GM18867 (cell line): Measurements from ENCODE around the gene FAM177A1.
"Not testable (repeated sequence)": the region's sequence is repeated elsewhere in the genome, so short reads cannot be mapped to it uniquely, and the experiment has no call there.

Experiments used
- ATAC-seq: cut with Tn5 transposase; IDR thresholded peaks from one replicate; pipeline ENCODE4 v1.9.1; 2021; ENCODE audit warnings: mild to moderate bottlenecking, moderate library complexity; ENCODE audit not compliant: unreplicated experiment

Gene FAM177A1

GRCh38 chr14:35061113-35061791 is 15.2 kb downstream of the FAM177A1 start:
- not testable (repeated sequence) for ATAC-seq

GRCh38 chr14:35065731-35066130 is 19.7 kb downstream of the FAM177A1 start:
- not testable (repeated sequence) for ATAC-seq

GRCh38 chr14:35068238-35069012 is 22.4 kb downstream of the FAM177A1 start:
- no peak for ATAC-seq

- no peak for ATAC-seq
These were observed 26.2 kb downstream of the FAM177A1 start for GRCh38 chr14:35072226-35072625.

GRCh38 chr14:35073486-35073885 is 27.4 kb downstream of the FAM177A1 start:
- ATAC-seq: no peak

GRCh38 chr14:35078082-35078481 is 32.0 kb downstream of the FAM177A1 start:
- no peak for ATAC-seq

GRCh38 chr14:35079742-35080141 is 33.7 kb downstream of the FAM177A1 start:
- ATAC-seq: no peak

- no peak for ATAC-seq
These were observed 37.6 kb downstream of the FAM177A1 start for GRCh38 chr14:35083530-35084150.

GRCh38 chr14:35085441-35085840 is 39.4 kb downstream of the FAM177A1 start:
- ATAC-seq: no peak

- ATAC-seq: no peak
These were observed 42.4 kb downstream of the FAM177A1 start for GRCh38 chr14:35088514-35088913.

- ATAC-seq: not testable (repeated sequence)
These were observed 48.6 kb downstream of the FAM177A1 start for GRCh38 chr14:35094645-35095044.

- ATAC-seq: no peak
These were observed 61.8 kb downstream of the FAM177A1 start for GRCh38 chr14:35107866-35108265.

- ATAC-seq: no peak
These were observed 66.6 kb downstream of the FAM177A1 start for GRCh38 chr14:35112641-35113040.

GRCh38 chr14:35113308-35113950 is 67.4 kb downstream of the FAM177A1 start:
- ATAC-seq: no peak

- no peak for ATAC-seq
These were observed 68.0 kb downstream of the FAM177A1 start for GRCh38 chr14:35114036-35114435.

GRCh38 chr14:35116242-35116641 is 70.2 kb downstream of the FAM177A1 start:
- no peak for ATAC-seq

GRCh38 chr14:35117112-35117511 is 71.0 kb downstream of the FAM177A1 start:
- no peak for ATAC-seq

GRCh38 chr14:35121026-35121886 is 75.2 kb downstream of the FAM177A1 start:
- no peak for ATAC-seq

GRCh38 chr14:35121887-35122695 is 76.0 kb downstream of the FAM177A1 start, which contains the start of the genes PPP2R3C and PRORP:
Gene PPP2R3C (minus strand): TSS chr14:35121990. CDS start chr14:35121959, 31 bp downstream.
Gene PRORP (plus strand): TSS chr14:35122552. CDS start chr14:35123246, 694 bp downstream.
- peak; percentile 83 for ATAC-seq
